PC-9 (cell line): ENCODE measurements around the gene HSD17B10.

ENCODE experiments used
- EZH2 ChIP-seq: fragments of 200-600 bp; sonication (generic); IDR thresholded peaks from 2 replicates; pipeline ENCODE4 v1.8.0; 2017; ENCODE audit warnings: antibody characterized with exemption, low read depth
- TF ChIP-seq, protein P1 (sequence below): fragments of 200-600 bp; sonication (generic); conservative IDR thresholded peaks from 2 replicates; pipeline ENCODE4 v1.6.1; 2017; ENCODE audit warnings: mixed run types, antibody characterized with exemption, mild to moderate bottlenecking, moderate library complexity

GRCh38 chrX:53476371-53476770, 42.2 kb upstream of the HSD17B10 start:
- TF ChIP-seq, protein P1, sequence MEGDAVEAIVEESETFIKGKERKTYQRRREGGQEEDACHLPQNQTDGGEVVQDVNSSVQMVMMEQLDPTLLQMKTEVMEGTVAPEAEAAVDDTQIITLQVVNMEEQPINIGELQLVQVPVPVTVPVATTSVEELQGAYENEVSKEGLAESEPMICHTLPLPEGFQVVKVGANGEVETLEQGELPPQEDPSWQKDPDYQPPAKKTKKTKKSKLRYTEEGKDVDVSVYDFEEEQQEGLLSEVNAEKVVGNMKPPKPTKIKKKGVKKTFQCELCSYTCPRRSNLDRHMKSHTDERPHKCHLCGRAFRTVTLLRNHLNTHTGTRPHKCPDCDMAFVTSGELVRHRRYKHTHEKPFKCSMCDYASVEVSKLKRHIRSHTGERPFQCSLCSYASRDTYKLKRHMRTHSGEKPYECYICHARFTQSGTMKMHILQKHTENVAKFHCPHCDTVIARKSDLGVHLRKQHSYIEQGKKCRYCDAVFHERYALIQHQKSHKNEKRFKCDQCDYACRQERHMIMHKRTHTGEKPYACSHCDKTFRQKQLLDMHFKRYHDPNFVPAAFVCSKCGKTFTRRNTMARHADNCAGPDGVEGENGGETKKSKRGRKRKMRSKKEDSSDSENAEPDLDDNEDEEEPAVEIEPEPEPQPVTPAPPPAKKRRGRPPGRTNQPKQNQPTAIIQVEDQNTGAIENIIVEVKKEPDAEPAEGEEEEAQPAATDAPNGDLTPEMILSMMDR: no peak
- no peak for TF ChIP-seq EZH2
